Nephron (organoid): ENCODE measurements around the gene ABTB1.
"Not testable (repeated sequence)": the region's sequence is repeated elsewhere in the genome, so short reads cannot be mapped to it uniquely, and the experiment has no call there.

ENCODE experiments used
- H3K27ac Mint-ChIP-seq, 3 experiments: 2 replicates each; pipeline ENCODE4 v1.8.0; 2020; ENCODE audit warnings: mixed read lengths in 3 of 3, mild to moderate bottlenecking in 2 of 3, moderate library complexity in 1 of 3
- H3K27me3 Mint-ChIP-seq: 2 replicates; pipeline ENCODE4 v1.8.0; 2021; ENCODE audit warnings: low read depth, mild to moderate bottlenecking, moderate library complexity, mixed read lengths
- H3K36me3 Mint-ChIP-seq: 2 replicates; pipeline ENCODE4 v1.8.0; 2020; ENCODE audit warnings: low read depth, mixed read lengths
- H3K4me1 Mint-ChIP-seq: 2 replicates; pipeline ENCODE4 v1.8.0; 2020; ENCODE audit warnings: mixed read lengths
- H3K4me3 Mint-ChIP-seq, 3 experiments: 2 replicates each; pipeline ENCODE4 v1.8.0; 2020; ENCODE audit warnings: mild to moderate bottlenecking in 3 of 3, mixed read lengths in 3 of 3, moderate library complexity in 2 of 3
- H3K9me3 Mint-ChIP-seq: 2 replicates; pipeline ENCODE4 v1.8.0; 2020; ENCODE audit warnings: mixed read lengths
- CTCF ChIP-seq, 3 experiments: fragments of 200-600 bp; sonication (generic); IDR thresholded peaks; one replicate each; pipeline ENCODE4 v1.5.0; 2021; ENCODE audit warnings: antibody characterized with exemption in 3 of 3; ENCODE audit not compliant: unreplicated experiment in 3 of 3

Gene ABTB1

GRCh38 chr3:127652246-127652995, 20.3 kb upstream of the ABTB1 start:
- no peaks in the 10 kb centered on the region for H3K9me3 Mint-ChIP-seq
- no peak overlapping the region for H3K4me3 Mint-ChIP-seq
- H3K27me3 Mint-ChIP-seq = no peaks in the 10 kb centered on the region
- H3K4me1 Mint-ChIP-seq = peaks cover 20% of the 10 kb centered on the region
- H3K36me3 Mint-ChIP-seq = no peaks in the 10 kb centered on the region
- no peak overlapping the region for H3K27ac Mint-ChIP-seq
- TF ChIP-seq CTCF (IDR thresholded peaks at IDR 0.05; ENCODE audit: unreplicated experiment in 3 of 3) = peak; percentile 89 to 91 (median 90)

DNA sequence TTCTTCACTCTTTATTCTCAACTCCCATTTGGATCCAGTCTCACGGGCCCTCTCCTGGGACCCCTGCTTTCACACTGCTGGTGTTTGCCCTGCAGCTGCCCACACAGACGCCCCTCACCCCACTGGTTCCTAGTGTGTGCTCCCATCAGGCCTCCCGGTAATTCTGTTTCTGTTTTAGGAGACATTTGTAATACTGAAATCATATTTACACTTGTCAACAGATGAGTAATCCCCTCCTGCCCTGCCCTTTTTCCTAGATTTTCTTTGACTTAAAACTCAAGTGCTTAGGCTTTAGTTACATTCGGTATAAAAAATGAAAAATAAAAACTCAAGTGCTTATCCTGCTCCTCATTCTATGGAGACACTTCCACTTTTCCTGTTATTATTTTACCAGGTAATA, 18.4 kb upstream of the ABTB1 start:
- TF ChIP-seq CTCF (IDR thresholded peaks at IDR 0.05; ENCODE audit: unreplicated experiment in 3 of 3) = no peak
- H3K4me3 Mint-ChIP-seq = no peak overlapping the region

GRCh38 chr3:127654993-127655392, 17.8 kb upstream of the ABTB1 start:
- H3K36me3 Mint-ChIP-seq, H3K4me3 Mint-ChIP-seq, H3K27ac Mint-ChIP-seq, H3K9me3 Mint-ChIP-seq, H3K27me3 Mint-ChIP-seq: not testable (repeated sequence)
- peaks cover 40% of the 10 kb centered on the region for H3K4me1 Mint-ChIP-seq

More for the DNA sequence above, 18.4 kb upstream of the ABTB1 start:
- peaks cover 40% of the 10 kb centered on the region for H3K4me1 Mint-ChIP-seq
- no peaks in the 10 kb centered on the region for H3K27me3 Mint-ChIP-seq
- H3K27ac Mint-ChIP-seq = peak overlapping the region in 2 of 3 experiments; percentile 0 to 75
- no peaks in the 10 kb centered on the region for H3K9me3 Mint-ChIP-seq
- no peaks in the 10 kb centered on the region for H3K36me3 Mint-ChIP-seq

GRCh38 chr3:127655641-127656040, 17.1 kb upstream of the ABTB1 start:
- Mint-ChIP-seq H3K4me1 (peaks cover 44% of the 10 kb centered on the region), H3K36me3 (peaks cover 4% of the 10 kb centered on the region), H3K9me3 (no peaks in the 10 kb centered on the region), H3K4me3 (no peak overlapping the region), H3K27ac (peak overlapping the region; percentile 7 to 17 (median 13)), H3K27me3 (no peaks in the 10 kb centered on the region)
- TF ChIP-seq CTCF (IDR thresholded peaks at IDR 0.05; ENCODE audit: unreplicated experiment in 3 of 3) = no peak

DNA sequence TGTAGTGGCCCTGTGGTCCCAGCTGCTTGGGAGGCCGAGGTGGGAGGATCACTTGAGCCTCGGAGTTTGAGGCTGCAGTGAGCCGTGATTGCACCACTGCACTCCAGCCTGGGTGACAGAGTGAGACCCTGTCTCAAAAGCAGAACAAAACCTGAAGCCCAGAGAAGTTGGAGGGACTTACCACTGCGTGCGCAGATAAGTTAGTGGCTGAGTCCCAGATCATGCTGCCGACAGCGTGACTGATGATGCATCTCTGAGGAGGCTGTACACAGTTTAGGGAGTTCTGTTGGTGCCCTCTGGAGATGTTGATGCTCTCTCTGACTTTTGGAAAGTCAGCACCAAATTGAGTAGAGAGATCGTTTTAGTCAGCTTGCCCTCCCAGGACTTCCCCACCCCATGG, 15.8 kb upstream of the ABTB1 start:
- H3K4me1 Mint-ChIP-seq = peaks cover 48% of the 10 kb centered on the region
- TF ChIP-seq CTCF (IDR thresholded peaks at IDR 0.05; ENCODE audit: unreplicated experiment in 3 of 3) = no peak
- H3K27me3 Mint-ChIP-seq = no peaks in the 10 kb centered on the region
- no peaks in the 10 kb centered on the region for H3K9me3 Mint-ChIP-seq
- peaks cover 6% of the 10 kb centered on the region for H3K36me3 Mint-ChIP-seq
- H3K27ac Mint-ChIP-seq = no peak overlapping the region
- H3K4me3 Mint-ChIP-seq = no peak overlapping the region

- Mint-ChIP-seq H3K27me3 (no peaks in the 10 kb centered on the region), H3K27ac (peak overlapping the region; percentile 12 to 48 (median 12)), H3K9me3 (no peaks in the 10 kb centered on the region), H3K4me3 (no peak overlapping the region), H3K4me1 (peaks cover 61% of the 10 kb centered on the region), H3K36me3 (peaks cover 13% of the 10 kb centered on the region)
- TF ChIP-seq CTCF (IDR thresholded peaks at IDR 0.05; ENCODE audit: unreplicated experiment in 3 of 3) = no peak
Observed at GRCh38 chr3:127658234-127658633, 14.5 kb upstream of the ABTB1 start.
